ENCODE results near the gene SNAPC3. TPM values are rescaled to one million over a fixed set of nuclear protein-coding genes. Genes with fewer than 3 reads are reported as not detected.

Gene SNAPC3
- total RNA-seq, 4 donors from 2014 or later = 15.1 to 20.2 (median 16.9) TPM

- no peak overlapping the region for H3K4me3 ChIP-seq (ENCODE audit: low read depth, poor library complexity, severe bottlenecking)
- intact Hi-C loops (cut with DNase I; ENCODE audit: low total_unique reads) = no loop called here
- TF ChIP-seq CTCF (IDR thresholded peaks at IDR 0.05) (no peak), POLR2A (IDR thresholded peaks at IDR 0.05) (no peak)
- no peak for DNase-seq (ENCODE audit: low spot score in 2 of 2)
- WGBS, 2 donors = 95 to 96% methylated on average over 3 of the region's 3 CpGs
Measured at GRCh38 chr9:15444141-15444540, 21.5 kb downstream of the SNAPC3 start.

GRCh38 chr9:15453956-15454355 is 31.3 kb downstream of the SNAPC3 start:
- DNase-seq (ENCODE audit: low spot score in 2 of 2) = no peak
- TF ChIP-seq CTCF (IDR thresholded peaks at IDR 0.05) (no peak), POLR2A (IDR thresholded peaks at IDR 0.05) (no peak)
- WGBS, 2 donors = 93 to 97% methylated on average over 5 of the region's 5 CpGs
- H3K4me3 ChIP-seq (ENCODE audit: low read depth, poor library complexity, severe bottlenecking) = no peak overlapping the region
- intact Hi-C loops (cut with DNase I; ENCODE audit: low total_unique reads) = no loop called here

DNA sequence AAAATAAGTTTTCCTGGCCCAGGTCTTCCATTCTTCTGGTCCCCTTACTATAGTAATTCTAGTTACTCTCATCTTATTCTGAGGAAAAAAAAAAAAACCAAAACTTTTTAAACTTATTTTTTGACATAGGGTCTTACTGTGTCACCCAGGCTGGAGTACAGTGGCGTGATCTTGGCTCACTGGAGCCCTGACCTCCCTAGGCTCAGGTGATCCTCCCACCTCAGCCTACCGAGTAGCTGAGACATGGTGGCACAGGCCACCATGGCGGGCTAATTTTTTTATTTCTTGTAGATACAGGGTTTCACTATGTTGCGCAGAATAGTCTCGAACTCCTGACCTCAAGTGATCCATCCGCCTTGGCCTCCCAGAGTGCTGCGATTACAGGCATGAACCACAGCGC is 38.4 kb downstream of the SNAPC3 start:
- intact Hi-C loops (cut with DNase I; ENCODE audit: low total_unique reads) = no loop called here
- TF ChIP-seq POLR2A (IDR thresholded peaks at IDR 0.05) (no peak), CTCF (IDR thresholded peaks at IDR 0.05) (no peak)
- 95 to 96% methylated on average over 8 of the region's 8 CpGs for WGBS, 2 donors
- no peak for DNase-seq (ENCODE audit: low spot score in 2 of 2)
- H3K4me3 ChIP-seq (ENCODE audit: low read depth, poor library complexity, severe bottlenecking) = no peak overlapping the region

DNA sequence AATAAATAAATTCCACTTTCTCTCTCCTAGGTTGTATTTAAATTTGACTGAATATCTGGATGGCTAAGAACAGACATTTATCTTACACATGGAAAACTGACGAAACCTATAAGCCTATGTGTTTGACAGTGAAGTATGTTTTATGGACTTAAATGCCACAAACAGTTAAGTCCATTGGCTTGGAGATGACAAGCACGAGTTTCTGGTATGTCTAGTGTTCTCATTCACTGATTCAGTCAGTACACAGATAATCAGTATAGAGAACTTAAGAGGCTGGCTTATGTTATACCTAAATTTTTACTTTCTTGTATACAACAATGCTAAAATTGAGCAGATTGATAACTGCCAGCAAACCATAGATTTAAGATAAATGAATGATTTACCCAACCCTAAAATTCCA is 38.9 kb downstream of the SNAPC3 start:
- H3K4me3 ChIP-seq (ENCODE audit: low read depth, poor library complexity, severe bottlenecking) = no peak overlapping the region
- DNase-seq (ENCODE audit: low spot score in 2 of 2) = no peak
- TF ChIP-seq CTCF (IDR thresholded peaks at IDR 0.05) (no peak), POLR2A (IDR thresholded peaks at IDR 0.05) (no peak)
- intact Hi-C loops (cut with DNase I; ENCODE audit: low total_unique reads) = no loop called here
- WGBS, 2 donors = 67 to 79% methylated on average over 2 of the region's 2 CpGs

GRCh38 chr9:15468145-15468544 is 45.5 kb downstream of the SNAPC3 start:
- no peak for DNase-seq (ENCODE audit: low spot score in 2 of 2)
- no peak overlapping the region for H3K4me3 ChIP-seq (ENCODE audit: low read depth, poor library complexity, severe bottlenecking)
- no peak for TF ChIP-seq POLR2A (IDR thresholded peaks at IDR 0.05)
- TF ChIP-seq CTCF (IDR thresholded peaks at IDR 0.05) = no peak
- intact Hi-C loops (cut with DNase I; ENCODE audit: low total_unique reads) = no loop called here
- 93% methylated on average over 3 of the region's 3 CpGs for WGBS, 2 donors

DNA sequence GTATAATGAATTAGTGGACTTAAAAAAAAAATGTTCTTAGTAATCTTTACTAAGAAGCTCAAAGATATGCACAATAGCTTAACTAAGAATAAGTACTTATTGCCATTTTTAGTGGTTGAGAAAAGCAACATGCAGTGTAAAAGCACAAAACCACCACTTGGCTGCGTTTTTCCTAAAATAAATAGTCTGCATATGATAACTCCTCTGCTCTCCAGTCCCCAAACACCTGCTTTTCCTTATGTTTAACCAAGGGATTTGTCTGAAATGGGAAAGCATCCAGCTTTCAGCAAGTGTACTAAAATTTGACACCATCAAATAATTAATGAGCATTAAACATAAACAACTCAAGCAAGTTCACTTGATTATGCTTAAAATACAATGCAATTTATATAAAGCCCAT is 46.7 kb downstream of the SNAPC3 start:
- intact Hi-C loops (cut with DNase I; ENCODE audit: low total_unique reads) = no loop called here
- TF ChIP-seq CTCF (IDR thresholded peaks at IDR 0.05) (no peak), POLR2A (IDR thresholded peaks at IDR 0.05) (no peak)
- DNase-seq (ENCODE audit: low spot score in 2 of 2) = no peak
- H3K4me3 ChIP-seq (ENCODE audit: low read depth, poor library complexity, severe bottlenecking) = no peak overlapping the region
- 83 to 89% methylated on average over 1 of the region's 1 CpG for WGBS, 2 donors

Measured in lower leg skin (tissue), 4 donors.